DOHH2 (cell line): ENCODE data around the gene KLHDC1.

ENCODE experiments used
- H3F3A ChIP-seq: fragments of 200-600 bp; sonication (generic), shearing (Covaris generic); 2 replicates; pipeline ENCODE4 v1.6.0; 2016; ENCODE audit warnings: antibody characterized with exemption, mild to moderate bottlenecking; ENCODE audit not compliant: control insufficient read depth, insufficient read depth
- H3K27ac ChIP-seq: fragments of 200-600 bp; sonication (generic); 2 replicates; pipeline ENCODE4 v1.5.1; 2014; ENCODE audit warnings: low read depth, mild to moderate bottlenecking, low read length, moderate library complexity
- H3K27me3 ChIP-seq: fragments of 200-600 bp; sonication (generic); 2 replicates; pipeline ENCODE4 v1.6.1; 2014; ENCODE audit warnings: mild to moderate bottlenecking, low read length, mixed read lengths; ENCODE audit not compliant: control insufficient read depth
- H3K36me3 ChIP-seq: fragments of 200-600 bp; sonication (generic); 2 replicates; pipeline ENCODE4 v1.6.1; 2014; ENCODE audit warnings: mild to moderate bottlenecking, low read length, moderate library complexity, mixed read lengths; ENCODE audit not compliant: control insufficient read depth
- H3K4me1 ChIP-seq: fragments of 200-600 bp; sonication (generic); 2 replicates; pipeline ENCODE4 v1.6.1; 2014; ENCODE audit warnings: mild to moderate bottlenecking, low read length, mixed read lengths; ENCODE audit not compliant: control insufficient read depth
- H3K4me2 ChIP-seq: fragments of 200-600 bp; sonication (generic); 2 replicates; pipeline ENCODE4 v1.6.0; 2014; ENCODE audit warnings: mild to moderate bottlenecking, low read length, moderate library complexity
- H3K4me3 ChIP-seq: fragments of 200-600 bp; sonication (generic); 2 replicates; pipeline ENCODE4 v1.5.1; 2014; ENCODE audit warnings: mild to moderate bottlenecking, low read length, mixed read lengths
- H3K79me2 ChIP-seq: fragments of 200-600 bp; sonication (generic); 2 replicates; pipeline ENCODE4 v1.6.1; 2014; ENCODE audit warnings: mild to moderate bottlenecking, low read length, mixed read lengths; ENCODE audit not compliant: control insufficient read depth
- H3K9me2 ChIP-seq: fragments of 200-600 bp; sonication (generic); replicated peaks from 2 replicates; pipeline ENCODE4 v1.6.1; 2014; ENCODE audit warnings: mild to moderate bottlenecking, low read length, mixed read lengths; ENCODE audit not compliant: control insufficient read depth
- H3K9me3 ChIP-seq: fragments of 200-600 bp; sonication (generic); 2 replicates; pipeline ENCODE4 v1.6.1; 2014; ENCODE audit warnings: antibody characterized with exemption, low read length, mixed read lengths; ENCODE audit not compliant: control insufficient read depth, insufficient read depth
- H4K20me1 ChIP-seq: fragments of 200-600 bp; sonication (generic); 2 replicates; pipeline ENCODE4 v1.6.0; 2014; ENCODE audit warnings: low read depth, mild to moderate bottlenecking, antibody characterized with exemption, low read length, moderate library complexity; ENCODE audit not compliant: control insufficient read depth, insufficient read depth
- EZH2phosphoT487 ChIP-seq: fragments of 200-600 bp; sonication (generic); IDR thresholded peaks from 2 replicates; pipeline ENCODE4 v1.6.1; 2017; ENCODE audit warnings: borderline replicate concordance, mild to moderate bottlenecking, antibody characterized with exemption, low read length, moderate library complexity, mixed read lengths
- TF ChIP-seq, protein P1 (sequence below): fragments of 200-600 bp; sonication (generic); IDR thresholded peaks from one replicate; pipeline ENCODE4 v1.5.1; 2014; ENCODE audit warnings: antibody characterized with exemption, mild to moderate bottlenecking, low read depth, low read length; ENCODE audit not compliant: poor library complexity, severe bottlenecking

Gene KLHDC1

DNA sequence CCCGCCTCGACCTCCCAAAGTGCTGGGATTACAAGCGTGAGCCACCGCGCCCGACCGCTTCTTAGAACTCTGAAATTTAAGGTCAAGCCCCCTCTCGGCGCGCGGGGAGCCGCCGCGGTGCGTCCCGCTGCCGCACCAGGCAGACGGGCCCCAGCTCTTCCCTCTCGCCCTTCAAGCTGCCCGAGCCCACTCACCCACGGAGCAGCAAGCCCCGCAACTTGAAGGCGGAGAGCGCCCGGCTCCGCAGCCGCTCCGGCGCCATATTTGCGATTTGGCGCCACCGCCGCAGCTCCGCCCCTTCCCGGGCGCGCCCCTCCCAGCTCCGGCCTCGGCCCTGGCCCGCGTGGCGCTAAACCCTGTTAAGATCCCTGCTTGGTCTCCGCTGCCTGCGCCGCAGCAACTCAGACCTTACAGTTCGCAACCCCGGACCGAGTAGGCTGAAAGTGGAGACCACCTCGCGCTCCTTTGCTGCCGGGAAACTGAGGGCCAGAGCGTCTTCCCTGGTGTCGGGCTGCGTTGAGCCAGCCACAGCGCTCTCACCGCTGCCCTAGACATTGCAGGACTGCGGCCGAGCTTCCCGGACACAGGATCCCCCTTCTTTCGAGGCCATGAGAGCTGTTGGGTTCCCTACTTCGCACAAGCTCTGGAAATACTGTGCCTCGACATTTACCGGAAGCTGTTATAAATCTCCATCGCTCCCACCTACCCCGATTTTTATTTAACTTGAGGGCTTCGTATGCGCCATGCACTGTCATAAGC lies 4.8 kb upstream of the KLHDC1 start, which contains the start of gene POLE2:
Gene POLE2, minus strand, starts transcription at position 273 of the 759 bp plus-strand sequence. Its CDS starts 11 bp downstream, at position 262.
- Histone ChIP-seq H4K20me1 (no peaks in the 10 kb centered on the region), H3K4me2 (peak within 1 kb of the TSS; percentile 94), H3K36me3 (peaks cover 21% of the 10 kb centered on the region), H3K27me3 (no peaks in the 10 kb centered on the region), H3K4me1 (peaks cover 43% of the 10 kb centered on the region), H3K4me3 (peak within 1 kb of the TSS; percentile 95), H3K79me2 (peaks cover 51% of the 10 kb centered on the region), H3K9me2 (no peaks in the 10 kb centered on the region), H3K27ac (peak within 1 kb of the TSS; percentile 48), H3F3A (peaks cover 27% of the 10 kb centered on the region), H3K9me3 (no peaks in the 10 kb centered on the region)
- no peak for TF ChIP-seq EZH2phosphoT487
- TF ChIP-seq, protein P1, sequence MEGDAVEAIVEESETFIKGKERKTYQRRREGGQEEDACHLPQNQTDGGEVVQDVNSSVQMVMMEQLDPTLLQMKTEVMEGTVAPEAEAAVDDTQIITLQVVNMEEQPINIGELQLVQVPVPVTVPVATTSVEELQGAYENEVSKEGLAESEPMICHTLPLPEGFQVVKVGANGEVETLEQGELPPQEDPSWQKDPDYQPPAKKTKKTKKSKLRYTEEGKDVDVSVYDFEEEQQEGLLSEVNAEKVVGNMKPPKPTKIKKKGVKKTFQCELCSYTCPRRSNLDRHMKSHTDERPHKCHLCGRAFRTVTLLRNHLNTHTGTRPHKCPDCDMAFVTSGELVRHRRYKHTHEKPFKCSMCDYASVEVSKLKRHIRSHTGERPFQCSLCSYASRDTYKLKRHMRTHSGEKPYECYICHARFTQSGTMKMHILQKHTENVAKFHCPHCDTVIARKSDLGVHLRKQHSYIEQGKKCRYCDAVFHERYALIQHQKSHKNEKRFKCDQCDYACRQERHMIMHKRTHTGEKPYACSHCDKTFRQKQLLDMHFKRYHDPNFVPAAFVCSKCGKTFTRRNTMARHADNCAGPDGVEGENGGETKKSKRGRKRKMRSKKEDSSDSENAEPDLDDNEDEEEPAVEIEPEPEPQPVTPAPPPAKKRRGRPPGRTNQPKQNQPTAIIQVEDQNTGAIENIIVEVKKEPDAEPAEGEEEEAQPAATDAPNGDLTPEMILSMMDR: peak; percentile 17

DNA sequence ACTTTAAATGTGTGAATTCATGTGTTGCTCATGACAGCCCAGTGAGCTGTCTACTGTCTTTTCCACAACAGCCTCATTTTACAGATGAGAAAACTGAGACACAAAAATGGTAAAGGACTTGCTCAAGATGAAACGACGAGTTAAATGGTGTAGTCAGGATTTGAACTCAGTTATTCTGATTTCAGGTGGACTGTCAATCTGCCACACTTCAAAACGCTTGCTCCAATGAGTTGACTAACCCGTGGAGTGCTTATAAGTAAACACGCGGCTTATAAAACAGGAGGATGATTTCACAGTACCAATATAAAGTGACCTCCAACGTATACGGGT lies 4.3 kb upstream of the KLHDC1 start:
- Histone ChIP-seq H3K9me3 (no peaks in the 10 kb centered on the region), H3K36me3 (peaks cover 16% of the 10 kb centered on the region), H3K27ac (no peak overlapping the region), H3F3A (peaks cover 27% of the 10 kb centered on the region), H3K4me3 (peak overlapping the region; percentile 95), H3K4me1 (peaks cover 43% of the 10 kb centered on the region), H4K20me1 (no peaks in the 10 kb centered on the region), H3K27me3 (no peaks in the 10 kb centered on the region), H3K79me2 (peaks cover 46% of the 10 kb centered on the region), H3K9me2 (no peaks in the 10 kb centered on the region), H3K4me2 (peak overlapping the region; percentile 94)
- TF ChIP-seq, protein P1: no peak
- no peak for TF ChIP-seq EZH2phosphoT487

DNA sequence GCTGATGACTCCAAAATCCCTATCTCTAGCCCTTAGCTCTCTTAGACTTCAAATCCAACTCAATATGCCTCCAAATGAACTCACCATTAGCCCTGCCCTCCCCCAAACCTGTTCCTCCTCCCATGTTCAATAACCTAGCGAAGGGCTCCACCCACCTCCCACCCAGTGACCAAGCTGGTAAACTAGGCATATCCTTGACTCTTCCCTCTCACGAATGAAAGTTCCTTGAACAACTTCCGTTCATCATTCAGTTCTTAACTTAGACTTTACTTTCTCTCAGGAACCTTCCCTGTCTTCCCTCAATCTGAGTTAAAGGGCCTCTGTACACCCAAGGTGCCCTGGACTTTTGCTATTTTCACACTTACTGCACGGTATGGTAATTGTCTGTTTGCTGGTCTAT lies 1.9 kb upstream of the KLHDC1 start:
- no peak for TF ChIP-seq EZH2phosphoT487
- TF ChIP-seq, protein P1: no peak
- Histone ChIP-seq H3K9me3 (no peaks in the 10 kb centered on the region), H3K27me3 (no peaks in the 10 kb centered on the region), H3K79me2 (peaks cover 29% of the 10 kb centered on the region), H3F3A (peaks cover 27% of the 10 kb centered on the region), H3K4me1 (peaks cover 43% of the 10 kb centered on the region), H3K9me2 (no peaks in the 10 kb centered on the region), H3K4me3 (no peak overlapping the region), H3K27ac (no peak overlapping the region), H4K20me1 (no peaks in the 10 kb centered on the region), H3K36me3 (peaks cover 7% of the 10 kb centered on the region), H3K4me2 (no peak overlapping the region)
